Endothelial cell of umbilical vein (primary cell): ENCODE data around the gene SMC4. TPM values are rescaled to one million over a fixed set of nuclear protein-coding genes. Genes with fewer than 3 reads are reported as not detected.

ENCODE experiments used
- BruUV-seq: library from RNA; stranded (reverse); fragments of 400-500 nt; replicated peaks from 2 replicates; lab custom pipeline; 2021; lab: Mats Ljungman, UMichigan
- CTCF ChIA-PET: fragments of 300-600, 350-600 bp; sonication (Branson Sonifier 250); formaldehyde crosslinking; loops from one replicate; lab custom pipeline; 2021; ENCODE audit warnings: antibody characterized with exemption, inconsistent platforms; lab: Charles Lee
- POLR2A ChIA-PET: fragments of 300-600, 350-600 bp; sonication (Branson Sonifier 250); formaldehyde crosslinking; loops from one replicate; lab custom pipeline; 2021; ENCODE audit warnings: antibody characterized with exemption, inconsistent platforms; lab: Charles Lee
- DNase-seq: peaks from one replicate; pipeline ENCODE4 v3.0.0-alpha.2; 2011; ENCODE audit warnings: low read depth, low spot score
- FAIRE-seq: peaks from 2 replicates; lab custom pipeline; 2011; peaks lifted over from hg19 to GRCh38; lab: Jason Lieb, UNC
- H2AFZ ChIP-seq: 2 replicates; pipeline ENCODE4 v1.6.0; 2012; ENCODE audit warnings: low read depth, low read length, control low read depth, inconsistent platforms
- H3K27ac ChIP-seq: 2 replicates; pipeline ENCODE4 v1.5.1; 2011; ENCODE audit warnings: low read depth, mild to moderate bottlenecking, control low read depth, low read length, moderate library complexity; ENCODE audit not compliant: insufficient read depth
- H3K27me3 ChIP-seq, 2 experiments: 2 replicates each; pipeline versions ENCODE4 v1.6.0 to v1.6.1; 2011; ENCODE audit warnings: low read length in 2 of 2, mixed read lengths in 1 of 2; ENCODE audit not compliant: control insufficient read depth in 2 of 2, insufficient read depth in 2 of 2
- H3K36me3 ChIP-seq, 2 experiments: 2 replicates in 1 of 2; 3 replicates in 1 of 2; pipeline ENCODE4 v1.5.1; 2011; ENCODE audit warnings: low read length in 2 of 2, mild to moderate bottlenecking in 1 of 2, moderate library complexity in 1 of 2; ENCODE audit not compliant: control insufficient read depth in 2 of 2, insufficient read depth in 2 of 2; ENCODE audit errors: extremely low read depth in 1 of 2
- H3K4me1 ChIP-seq: 3 replicates; pipeline ENCODE4 v1.5.1; 2011; ENCODE audit warnings: mild to moderate bottlenecking, low read length; ENCODE audit not compliant: control insufficient read depth, insufficient read depth; ENCODE audit errors: extremely low read depth
- H3K4me2 ChIP-seq: 2 replicates; pipeline ENCODE4 v1.6.1; 2011; ENCODE audit warnings: low read length, control low read depth, mixed read lengths; ENCODE audit not compliant: insufficient read depth
- H3K4me3 ChIP-seq, 3 experiments: fragments of 200-600 bp in 1 of 3; sonication (generic), shearing (Covaris generic) in 1 of 3; replicated peaks in 1 of 3; 2 replicates each; pipeline ENCODE4 v1.5.1; 2011 to 2016; ENCODE audit warnings: control low read depth in 3 of 3, low read length in 3 of 3, mild to moderate bottlenecking in 2 of 3, inconsistent platforms in 1 of 3, low read depth in 1 of 3, moderate library complexity in 1 of 3; ENCODE audit not compliant: insufficient read depth in 1 of 3
- H3K79me2 ChIP-seq: 2 replicates; pipeline ENCODE4 v1.6.0; 2012; ENCODE audit warnings: low read length, inconsistent platforms; ENCODE audit not compliant: control insufficient read depth, insufficient read depth
- H3K9ac ChIP-seq: replicated peaks from 2 replicates; pipeline ENCODE3; 2011; ENCODE audit warnings: low read length, control low read depth; ENCODE audit not compliant: insufficient read depth; ENCODE audit errors: extremely low read depth
- H3K9me1 ChIP-seq: replicated peaks from 3 replicates; pipeline ENCODE4 v1.6.0; 2011; ENCODE audit warnings: mild to moderate bottlenecking, low read length; ENCODE audit not compliant: control insufficient read depth, insufficient read depth; ENCODE audit errors: extremely low read depth
- H3K9me3 ChIP-seq: replicated peaks from 2 replicates; pipeline ENCODE4 v1.5.1; 2012; ENCODE audit warnings: low read length, inconsistent platforms; ENCODE audit not compliant: control insufficient read depth, insufficient read depth
- H4K20me1 ChIP-seq: replicated peaks from 2 replicates; pipeline ENCODE3; 2011; ENCODE audit warnings: mild to moderate bottlenecking, low read length; ENCODE audit not compliant: control insufficient read depth, insufficient read depth; ENCODE audit errors: extremely low read depth
- CTCF ChIP-seq, 2 donors: IDR thresholded peaks; 1 replicate in 1 of 2; 2 replicates in 1 of 2; pipeline ENCODE4 v1.5.1; 2011; ENCODE audit warnings: low read length in 2 of 2, mild to moderate bottlenecking in 2 of 2, moderate library complexity in 2 of 2, control low read depth in 1 of 2, inconsistent platforms in 1 of 2, low read depth in 1 of 2; ENCODE audit not compliant: insufficient read depth in 1 of 2; ENCODE audit errors: extremely low read depth in 1 of 2
- EZH2 ChIP-seq: IDR thresholded peaks from 2 replicates; pipeline ENCODE4 v1.6.1; 2012; ENCODE audit warnings: borderline replicate concordance, low read depth, mild to moderate bottlenecking, moderate library complexity, low read length, inconsistent platforms; ENCODE audit not compliant: severe bottlenecking
- FOS ChIP-seq: IDR thresholded peaks from 2 replicates; pipeline ENCODE4 v1.6.1; 2011; ENCODE audit warnings: mild to moderate bottlenecking, low read length, moderate library complexity, borderline replicate concordance; ENCODE audit not compliant: insufficient read depth
- GATA2 ChIP-seq: IDR thresholded peaks from 2 replicates; pipeline ENCODE4 v1.7.0; 2011; ENCODE audit warnings: low read depth, mild to moderate bottlenecking, moderate library complexity, mixed read lengths, low read length; ENCODE audit not compliant: insufficient read length, insufficient read depth
- JUN ChIP-seq: IDR thresholded peaks from 2 replicates; pipeline ENCODE4 v1.6.1; 2011; ENCODE audit warnings: borderline replicate concordance, low read depth; ENCODE audit not compliant: insufficient read length, insufficient read depth
- MAX ChIP-seq: IDR thresholded peaks from 2 replicates; pipeline ENCODE4 v1.6.1; 2011; ENCODE audit not compliant: insufficient read depth, insufficient read length
- MYC ChIP-seq: IDR thresholded peaks from one replicate; pipeline ENCODE4 v1.6.1; 2011; ENCODE audit warnings: mild to moderate bottlenecking, low read depth, low read length
- POLR2A ChIP-seq: IDR thresholded peaks from 2 replicates; pipeline ENCODE4 v1.6.1; 2012; ENCODE audit warnings: low read depth, mild to moderate bottlenecking, control low read depth, low read length
- POLR2AphosphoS5 ChIP-seq: IDR thresholded peaks from 2 replicates; pipeline ENCODE4 v1.6.1; 2012; ENCODE audit warnings: low read depth, mild to moderate bottlenecking, control low read depth, low read length, moderate library complexity; ENCODE audit not compliant: insufficient read depth
- dilution Hi-C: fragments of 300-500 bp; cut with MboI; formaldehyde crosslinking; loops from one replicate; pipeline ENCODE4 v1.15.0; 2019; ENCODE audit warnings: low sequenced_read_pairs; ENCODE audit not compliant: extremely low pct_ligation_motif_present
- intact Hi-C: fragments of 100-400 bp; cut with micrococcal nuclease; formaldehyde crosslinking; loops from one replicate; pipeline ENCODE4 v1.10.0; 2022
- polyA plus RNA-seq, 4 experiments: library from polyadenylated mRNA; depleted of rRNA in 3 of 4; stranded (reverse) in 3 of 4; unstranded in 1 of 4; fragments of >200 nt; gene quantifications; 2 replicates each; pipeline versions ENCODE4 v1.2.1 to v1.2.3, GENCODE V29; 2011 to 2012; ENCODE audit warnings: missing spikeins in 1 of 4
- total RNA-seq: library from RNA; stranded (reverse); gene quantifications from 2 replicates; pipeline ENCODE4 v1.2.3, GENCODE V29; 2021

The SMC4 gene
- total and polyA plus RNA-seq, 2 donors (not counting 3 experiments of a cell fraction or from before 2014, with no cell fraction given): 32.1 to 153 TPM

GRCh38 chr3:160474416-160474838 is 75.0 kb downstream of the SMC4 start:
- no peaks in the 10 kb centered on the region for H3K9me1 ChIP-seq
- no peak overlapping the region for H2AFZ ChIP-seq
- ChIA-PET CTCF (interaction anchor here (1.2 kb wide), 1 partner anchor 9 kb away, joined by 3 read pairs; no protein-coding TSS in a partner anchor), POLR2A (no interaction called here)
- no peaks in the 10 kb centered on the region for H3K4me1 ChIP-seq
- H3K9ac ChIP-seq: no peak overlapping the region
- no peak overlapping the region for H3K4me2 ChIP-seq
- intact Hi-C loops: no loop called here
- H3K36me3 ChIP-seq: no peaks in the 10 kb centered on the region
- H3K79me2 ChIP-seq: no peaks in the 10 kb centered on the region
- BruUV-seq: no TSS peak
- no peaks in the 10 kb centered on the region for H4K20me1 ChIP-seq
- peaks cover 24 to 27% of the 10 kb centered on the region in 2 experiments for H3K27me3 ChIP-seq
- DNase-seq: no peak
- no peak overlapping the region for H3K4me3 ChIP-seq
- TF ChIP-seq JUN (no peak), MAX (no peak)
- dilution Hi-C loops: no loop called here
- no peak overlapping the region for H3K27ac ChIP-seq
- H3K9me3 ChIP-seq: no peaks in the 10 kb centered on the region
- FAIRE-seq: no peak

- FAIRE-seq: no peak
- H3K9me1 ChIP-seq: no peaks in the 10 kb centered on the region
- POLR2A ChIA-PET: no interaction called here
- H3K27me3 ChIP-seq: peaks cover 24 to 27% of the 10 kb centered on the region in 2 experiments
- no peaks in the 10 kb centered on the region for H3K4me1 ChIP-seq
- no peak for DNase-seq
- no peaks in the 10 kb centered on the region for H3K79me2 ChIP-seq
- H3K27ac ChIP-seq: no peak overlapping the region
- H3K9me3 ChIP-seq: no peaks in the 10 kb centered on the region
- no peaks in the 10 kb centered on the region for H4K20me1 ChIP-seq
- intact Hi-C loops: no loop called here
- H3K36me3 ChIP-seq: no peaks in the 10 kb centered on the region
- no peak overlapping the region for H3K4me3 ChIP-seq
- no peak for TF ChIP-seq POLR2A
- TF ChIP-seq EZH2: no peak
- no peak for TF ChIP-seq MYC
- TF ChIP-seq JUN: no peak
- no peak for TF ChIP-seq CTCF (IDR thresholded peaks at IDR 0.05; ENCODE audit: extremely low read depth in 1 of 2, insufficient read depth in 1 of 2, low read depth in 1 of 2, low read length in 2 of 2)
- TF ChIP-seq GATA2: no peak
- no peak for TF ChIP-seq POLR2AphosphoS5
- no peak for TF ChIP-seq MAX
- TF ChIP-seq FOS: no peak
- no peak overlapping the region for H2AFZ ChIP-seq
- no peak overlapping the region for H3K4me2 ChIP-seq
- dilution Hi-C loops: no loop called here
- no TSS peak for BruUV-seq
- H3K9ac ChIP-seq: no peak overlapping the region
- CTCF ChIA-PET: interaction anchor here (1.2 kb wide), 1 partner anchor 10 kb away, joined by 3 read pairs; no protein-coding TSS in a partner anchor
These were observed 75.7 kb downstream of the SMC4 start for GRCh38 chr3:160475153-160475552.
